Lung (tissue), 12 donors: ENCODE measurements around the gene ADAMTS14. TPM values are rescaled to one million over a fixed set of nuclear protein-coding genes. Genes with fewer than 3 reads are reported as not detected.

Experiments
- ATAC-seq: fragments of 200-7000 bp; cut with Tn5 transposase; one replicate; pipeline ENCODE4 v1.9.1; 2020; ENCODE audit warnings: moderate number of reproducible peaks; ENCODE audit not compliant: insufficient read depth, low FRiP score
- DNase-seq, 3 donors: peaks; one replicate each; pipeline ENCODE4 v3.0.0-alpha.2; 2013 to 2017
- H3K27ac ChIP-seq, 2 donors: one replicate each; pipeline ENCODE4 v1.5.1; 2013; ENCODE audit warnings: mild to moderate bottlenecking in 2 of 2, moderate library complexity in 2 of 2, control low read depth in 1 of 2, inconsistent platforms in 1 of 2, low read depth in 1 of 2, low read length in 1 of 2
- H3K27me3 ChIP-seq, 3 donors: one replicate each; pipeline ENCODE4 v1.5.1; 2013; ENCODE audit warnings: low read length in 2 of 3; ENCODE audit not compliant: control insufficient read depth in 3 of 3, insufficient read depth in 3 of 3
- H3K36me3 ChIP-seq, 4 donors: one replicate each; pipeline ENCODE4 v1.5.1; 2013; ENCODE audit warnings: low read length in 4 of 4, mild to moderate bottlenecking in 1 of 4, moderate library complexity in 1 of 4; ENCODE audit not compliant: control insufficient read depth in 4 of 4, insufficient read depth in 4 of 4
- H3K4me1 ChIP-seq, 5 donors: one replicate each; pipeline ENCODE4 v1.5.1; 2013; ENCODE audit warnings: low read length in 5 of 5, mild to moderate bottlenecking in 2 of 5, moderate library complexity in 1 of 5; ENCODE audit not compliant: control insufficient read depth in 5 of 5, insufficient read depth in 5 of 5
- H3K4me3 ChIP-seq: one replicate; pipeline ENCODE4 v1.5.1; 2013; ENCODE audit warnings: mild to moderate bottlenecking, control low read depth, moderate library complexity
- H3K9ac ChIP-seq, 2 donors: one replicate each; pipeline ENCODE4 v1.5.1; 2013; ENCODE audit warnings: low read length in 2 of 2, control low read depth in 1 of 2; ENCODE audit not compliant: insufficient read depth in 1 of 2
- H3K9me3 ChIP-seq, 4 donors: one replicate each; pipeline ENCODE4 v1.5.1; 2013; ENCODE audit warnings: low read length in 3 of 4, mild to moderate bottlenecking in 1 of 4, moderate library complexity in 1 of 4; ENCODE audit not compliant: control insufficient read depth in 4 of 4, insufficient read depth in 3 of 4
- WGBS, 2 donors: extraction: QIAGEN DNeasy Blood & Tissue Kit; methylation state at CpG; one replicate each; pipeline ENCODE4 v1.1.7; 2013; 5-methylcytosine and 5-hydroxymethylcytosine counted together
- polyA plus RNA-seq, 2 donors: library from polyadenylated mRNA; stranded (reverse); fragments of 200-250 nt; gene quantifications; one replicate each; pipeline ENCODE4 v1.2.1, GENCODE V29; 2013
- total RNA-seq, 2 donors: library from RNA; depleted of rRNA in 1 of 2; stranded (reverse); fragments of >200 nt in 1 of 2; gene quantifications; one replicate each; pipeline ENCODE4 v1.2.1, GENCODE V29; 2014 to 2021
- TF ChIP-seq, protein P1 (sequence below): IDR thresholded peaks from 2 replicates; pipeline ENCODE4 v1.5.1; 2012; ENCODE audit warnings: mild to moderate bottlenecking; ENCODE audit errors: control extremely low read depth, extremely low read depth
- donor health status: control.
- donor health status: control.
- donor health status: Bipolar disorder and iron deficiency.
- donor health status: healthy.
- donor health status: DM: yes; HTN: yes; CAD: no.

The ADAMTS14 gene
- total and polyA plus RNA-seq, 4 donors, result 0.47 to 3.9 (median 1.2) TPM

DNA sequence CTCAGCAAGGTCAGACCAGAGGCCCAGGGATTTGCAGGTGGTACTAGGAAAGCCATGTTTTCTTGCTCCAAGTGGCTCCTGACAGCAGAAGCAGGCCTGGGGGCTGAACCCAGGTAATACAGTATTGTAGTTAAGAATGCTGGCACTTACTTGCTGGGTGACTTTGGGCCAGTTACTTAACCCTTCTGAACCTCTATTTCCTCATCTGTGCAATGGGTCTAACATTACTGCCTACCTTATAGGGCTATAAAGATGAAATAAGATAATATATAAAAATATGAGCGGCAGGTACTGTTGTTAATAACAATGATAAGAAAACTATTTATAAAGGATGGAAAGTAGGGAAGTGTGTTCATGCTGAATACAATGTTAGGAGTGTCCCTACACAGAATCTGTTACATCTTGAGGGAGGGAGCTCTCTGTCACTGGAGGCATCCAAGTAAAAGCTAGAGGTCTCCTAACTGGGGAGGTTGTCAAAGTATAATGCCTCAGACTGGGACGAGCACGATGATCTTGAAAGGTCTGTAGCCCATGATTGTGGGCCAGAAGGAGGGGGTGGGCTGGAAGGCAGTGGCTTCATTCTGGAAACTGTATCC lies 26.9 kb downstream of the ADAMTS14 start:
- DNase-seq, result no peak
- TF ChIP-seq, protein P1, sequence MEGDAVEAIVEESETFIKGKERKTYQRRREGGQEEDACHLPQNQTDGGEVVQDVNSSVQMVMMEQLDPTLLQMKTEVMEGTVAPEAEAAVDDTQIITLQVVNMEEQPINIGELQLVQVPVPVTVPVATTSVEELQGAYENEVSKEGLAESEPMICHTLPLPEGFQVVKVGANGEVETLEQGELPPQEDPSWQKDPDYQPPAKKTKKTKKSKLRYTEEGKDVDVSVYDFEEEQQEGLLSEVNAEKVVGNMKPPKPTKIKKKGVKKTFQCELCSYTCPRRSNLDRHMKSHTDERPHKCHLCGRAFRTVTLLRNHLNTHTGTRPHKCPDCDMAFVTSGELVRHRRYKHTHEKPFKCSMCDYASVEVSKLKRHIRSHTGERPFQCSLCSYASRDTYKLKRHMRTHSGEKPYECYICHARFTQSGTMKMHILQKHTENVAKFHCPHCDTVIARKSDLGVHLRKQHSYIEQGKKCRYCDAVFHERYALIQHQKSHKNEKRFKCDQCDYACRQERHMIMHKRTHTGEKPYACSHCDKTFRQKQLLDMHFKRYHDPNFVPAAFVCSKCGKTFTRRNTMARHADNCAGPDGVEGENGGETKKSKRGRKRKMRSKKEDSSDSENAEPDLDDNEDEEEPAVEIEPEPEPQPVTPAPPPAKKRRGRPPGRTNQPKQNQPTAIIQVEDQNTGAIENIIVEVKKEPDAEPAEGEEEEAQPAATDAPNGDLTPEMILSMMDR, result no peak
- no peaks in the 10 kb centered on the region for H3K27me3 ChIP-seq
- H3K4me3 ChIP-seq, result no peak overlapping the region
- peaks cover 0 to 28% (median under 1%) of the 10 kb centered on the region in 5 donors for H3K4me1 ChIP-seq
- WGBS, 2 donors, result 96 to 97% methylated on average over 3 of the region's 3 CpGs
- H3K9me3 ChIP-seq, result no peaks in the 10 kb centered on the region
- H3K27ac ChIP-seq, result no peak overlapping the region
- no peak for ATAC-seq
- H3K9ac ChIP-seq, result no peak overlapping the region
- H3K36me3 ChIP-seq, result no peaks in the 10 kb centered on the region

DNA sequence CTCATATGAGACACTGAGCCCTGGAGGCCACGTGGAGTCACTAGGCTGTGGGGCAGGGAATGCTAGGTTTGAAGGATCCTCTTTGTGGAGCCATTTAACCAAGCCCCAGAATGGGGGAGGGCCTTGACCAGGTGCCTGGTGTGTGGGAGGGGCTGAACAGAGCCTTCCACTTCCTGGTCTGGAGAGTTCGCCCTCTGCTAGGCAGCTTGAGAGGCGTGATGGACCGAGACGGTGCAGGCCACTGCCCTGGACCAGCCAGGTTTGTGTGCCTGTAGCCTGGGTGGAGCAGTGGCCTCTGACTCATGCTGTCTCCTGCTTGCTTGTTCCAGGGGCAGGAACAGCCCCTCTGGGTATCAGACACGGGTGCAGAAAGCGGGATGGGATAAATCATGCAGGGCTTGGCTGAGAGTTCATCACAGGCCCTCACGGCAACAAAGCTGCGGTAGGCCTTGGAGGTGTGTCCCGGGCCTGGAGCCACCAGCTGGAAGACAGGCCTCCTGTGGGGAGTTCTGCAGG lies 27.4 kb downstream of the ADAMTS14 start:
- H3K9me3 ChIP-seq, result no peaks in the 10 kb centered on the region
- H3K4me1 ChIP-seq, result peaks cover 0 to 24% (median 0%) of the 10 kb centered on the region in 5 donors
- no peak overlapping the region for H3K27ac ChIP-seq
- no peak overlapping the region for H3K4me3 ChIP-seq
- H3K27me3 ChIP-seq, result no peaks in the 10 kb centered on the region
- 86 to 90% methylated on average over 10 of the region's 10 CpGs for WGBS, 2 donors
- H3K36me3 ChIP-seq, result peaks cover 0 to 5% (median 0%) of the 10 kb centered on the region in 4 donors
- TF ChIP-seq, protein P1, result no peak
- ATAC-seq (no peak), DNase-seq (no peak)
- H3K9ac ChIP-seq, result no peak overlapping the region

DNA sequence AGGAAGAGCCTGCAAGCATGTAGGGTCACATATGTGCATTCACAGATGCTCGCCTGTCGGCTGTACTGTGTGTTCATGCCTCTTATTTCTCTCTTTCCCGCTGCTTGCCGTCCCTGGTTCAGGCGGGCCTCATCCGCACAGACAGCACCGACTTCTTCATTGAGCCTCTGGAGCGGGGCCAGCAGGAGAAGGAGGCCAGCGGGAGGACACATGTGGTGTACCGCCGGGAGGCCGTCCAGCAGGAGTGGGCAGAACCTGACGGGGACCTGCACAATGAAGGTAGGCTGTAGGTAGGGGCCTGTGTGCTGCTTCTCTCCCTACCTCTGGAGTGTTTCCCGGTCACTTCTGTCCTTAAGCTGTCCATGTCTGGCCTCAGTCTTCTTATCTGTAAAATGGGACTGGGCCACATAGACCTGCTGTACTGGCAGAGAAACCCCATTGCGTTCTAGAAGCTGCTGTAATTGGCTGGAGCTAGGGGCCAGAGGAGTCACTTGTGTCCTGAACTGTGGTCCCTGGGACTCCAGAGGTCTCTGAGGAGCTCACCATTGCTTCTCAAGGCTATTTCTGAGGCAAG lies 30.0 kb downstream of the ADAMTS14 start:
- Histone ChIP-seq H3K36me3 (peaks cover 0 to 6% (median 0%) of the 10 kb centered on the region in 4 donors), H3K9me3 (no peaks in the 10 kb centered on the region), H3K27me3 (no peaks in the 10 kb centered on the region), H3K9ac (no peak overlapping the region), H3K4me1 (peaks cover 0 to 14% (median 0%) of the 10 kb centered on the region in 5 donors), H3K27ac (no peak overlapping the region), H3K4me3 (no peak overlapping the region)
- 95 to 98% methylated on average over 15 of the region's 15 CpGs for WGBS, 2 donors
- DNase-seq (no peak), ATAC-seq (no peak)
- TF ChIP-seq, protein P1, result no peak
